K562 (cell line): ENCODE data around the gene MARK4. TPM values are rescaled to one million over a fixed set of nuclear protein-coding genes. Genes with fewer than 3 reads are reported as not detected.

ENCODE experiments used
- ATAC-seq: fragments of 200-7000 bp; cut with Tn5 transposase; 3 replicates; pipeline ENCODE4 v1.9.1; 2020; ENCODE audit warnings: moderate library complexity
- BruUV-seq: library from RNA; stranded (reverse); fragments of 400-500 nt; replicated peaks from 2 replicates; lab custom pipeline; 2021; lab: Mats Ljungman, UMichigan
- CTCF ChIA-PET: fragments of 300-600 bp; formaldehyde crosslinking; extraction: SDS; loops from one replicate; lab custom pipeline; 2021; ENCODE audit warnings: low intra/inter-chr PET ratio; lab: Yijun Ruan, JAX
- POLR2A ChIA-PET: fragments of 300-600, 350-650 bp; sonication (Branson Sonifier 250); formaldehyde crosslinking; extraction: SDS; loops from one replicate; lab custom pipeline; 2021; ENCODE audit warnings: antibody characterized with exemption, inconsistent platforms; lab: Yijun Ruan, JAX
- DNase-seq, 4 experiments: peaks; one replicate each; pipeline versions ENCODE4 v3.0.0 to v3.0.0-alpha.2; 2011 to 2018; ENCODE audit warnings: low spot score in 3 of 4, mixed read lengths in 3 of 4; ENCODE audit errors: extremely low read depth in 1 of 4
- FAIRE-seq: peaks from 2 replicates; lab custom pipeline; 2011; peaks lifted over from hg19 to GRCh38; lab: Jason Lieb, UNC
- H2AFZ ChIP-seq: 2 replicates; pipeline ENCODE4 v1.6.0; 2011; ENCODE audit warnings: low read depth, low read length, control low read depth, inconsistent platforms
- H3K27ac ChIP-seq: fragments of 200-600 bp; 3 replicates; pipeline ENCODE4 v1.8.0; 2011; ENCODE audit warnings: low read depth, mild to moderate bottlenecking, control low read depth, inconsistent platforms, low read length, moderate library complexity, mixed read lengths; ENCODE audit errors: extremely low read depth
- H3K27me3 ChIP-seq, 2 experiments: fragments of 300-600 bp in 1 of 2; 2 replicates in 1 of 2; 3 replicates in 1 of 2; pipeline versions ENCODE4 v1.6.0 to v1.8.0; 2011; ENCODE audit warnings: inconsistent platforms in 2 of 2, low read length in 2 of 2, mild to moderate bottlenecking in 1 of 2, mixed read lengths in 1 of 2, moderate library complexity in 1 of 2; ENCODE audit not compliant: control insufficient read depth in 2 of 2, insufficient read depth in 2 of 2
- H3K36me3 ChIP-seq: fragments of 300-600 bp; 3 replicates; pipeline ENCODE4 v1.8.0; 2011; ENCODE audit warnings: mild to moderate bottlenecking, low read length, inconsistent platforms; ENCODE audit not compliant: control insufficient read depth, insufficient read depth
- H3K4me1 ChIP-seq, 2 experiments: fragments of 200-600 bp in 1 of 2; replicated peaks in 1 of 2; 2 replicates in 1 of 2; 3 replicates in 1 of 2; pipeline versions ENCODE4 v1.5.1 to v1.8.0; 2011; ENCODE audit warnings: inconsistent platforms in 2 of 2, low read length in 2 of 2, mild to moderate bottlenecking in 1 of 2, mixed read lengths in 1 of 2, moderate library complexity in 1 of 2; ENCODE audit not compliant: control insufficient read depth in 2 of 2, insufficient read depth in 2 of 2
- H3K4me2 ChIP-seq: 2 replicates; pipeline ENCODE4 v1.6.1; 2011; ENCODE audit warnings: low read length, control low read depth, inconsistent platforms, mixed read lengths; ENCODE audit not compliant: insufficient read depth
- H3K4me3 ChIP-seq: fragments of 200-600 bp; sonication (generic), shearing (Covaris generic); 2 replicates; pipeline ENCODE4 v1.5.1; 2016; ENCODE audit warnings: control low read depth, inconsistent platforms
- H3K79me2 ChIP-seq: fragments of 200-600 bp; 3 replicates; pipeline ENCODE4 v1.8.0; 2011; ENCODE audit warnings: low read length, inconsistent platforms; ENCODE audit not compliant: control insufficient read depth, insufficient read depth
- H3K9ac ChIP-seq, 2 experiments: 2 replicates each; pipeline versions ENCODE4 v1.6.0 to v1.6.1; 2011; ENCODE audit warnings: low read depth in 2 of 2, low read length in 2 of 2, control low read depth in 1 of 2, inconsistent platforms in 1 of 2, mild to moderate bottlenecking in 1 of 2, mixed read lengths in 1 of 2; ENCODE audit not compliant: insufficient read depth in 1 of 2
- H3K9me1 ChIP-seq: one replicate; pipeline ENCODE4 v1.6.0; 2011; ENCODE audit warnings: inconsistent platforms, mild to moderate bottlenecking, low read length, moderate library complexity; ENCODE audit not compliant: control insufficient read depth, insufficient read depth
- H3K9me3 ChIP-seq: replicated peaks from 2 replicates; pipeline ENCODE4 v1.5.1; 2011; ENCODE audit warnings: low read depth, low read length, inconsistent platforms; ENCODE audit not compliant: control insufficient read depth, insufficient read depth
- H4K20me1 ChIP-seq: replicated peaks from 2 replicates; pipeline ENCODE4 v1.6.1; 2011; ENCODE audit warnings: low read length, inconsistent platforms, mixed read lengths; ENCODE audit not compliant: control insufficient read depth, insufficient read depth
- CBX3 ChIP-seq, 2 experiments: IDR thresholded peaks; 1 replicate in 1 of 2; 2 replicates in 1 of 2; pipeline ENCODE4 v1.6.1; 2012; ENCODE audit warnings: inconsistent platforms in 2 of 2, low read length in 2 of 2, borderline replicate concordance in 1 of 2, control low read depth in 1 of 2
- DACH1 ChIP-seq: fragments of 450-650 bp; IDR thresholded peaks from 2 replicates; pipeline ENCODE4 v1.6.1; 2018; ENCODE audit not compliant: partially characterized antibody
- HIVEP1 ChIP-seq: fragments of 250-450 bp; sonication (Bioruptor Pico); IDR thresholded peaks from 2 replicates; pipeline ENCODE4 v1.4.0; 2020; ENCODE audit warnings: mild to moderate bottlenecking
- ID3 ChIP-seq, 2 experiments: fragments of 250-450 bp in 1 of 2; fragments of 450-650 bp in 1 of 2; sonication (Bioruptor Pico) in 1 of 2; IDR thresholded peaks; 2 replicates each; pipeline versions ENCODE4 v1.6.1 to v1.8.0; 2016 to 2021; ENCODE audit warnings: mild to moderate bottlenecking in 2 of 2, moderate library complexity in 2 of 2, missing compliant biosample characterization in 1 of 2, missing genetic modification characterization in 1 of 2
- JUN ChIP-seq, 2 experiments: sonication (generic) in 1 of 2; formaldehyde crosslinking in 1 of 2; IDR thresholded peaks; 2 replicates each; pipeline versions ENCODE4 v1.6.1 to v1.8.0; 2012 to 2022; ENCODE audit warnings: borderline replicate concordance in 2 of 2, mild to moderate bottlenecking in 2 of 2, improper control_type of control experiment in 1 of 2, low read depth in 1 of 2, low read length in 1 of 2, missing genetic modification reagents in 1 of 2
- KDM1A ChIP-seq, 2 experiments: fragments of 450-650 bp; IDR thresholded peaks; 2 replicates each; pipeline ENCODE4 v1.6.1; 2016; ENCODE audit warnings: mild to moderate bottlenecking in 2 of 2
- MNT ChIP-seq, 2 experiments: fragments of 450-650 bp; conservative IDR thresholded peaks; 2 replicates each; pipeline ENCODE4 v1.6.1; 2017; ENCODE audit warnings: mild to moderate bottlenecking in 2 of 2, moderate library complexity in 2 of 2
- NCOA4 ChIP-seq: fragments of 450-650 bp; IDR thresholded peaks from 2 replicates; pipeline ENCODE4 v1.6.1; 2018; ENCODE audit warnings: mild to moderate bottlenecking; ENCODE audit not compliant: partially characterized antibody
- NFE2L1 ChIP-seq: fragments of 450-650 bp; IDR thresholded peaks from 2 replicates; pipeline ENCODE4 v1.6.1; 2016; ENCODE audit warnings: missing genetic modification characterization, low read depth, mild to moderate bottlenecking, missing compliant biosample characterization, moderate library complexity, borderline replicate concordance
- RBM25 ChIP-seq: fragments of 200-400 bp; formaldehyde crosslinking; IDR thresholded peaks from 2 replicates; pipeline ENCODE4 v1.6.1; 2018; ENCODE audit warnings: low read length, low read depth, moderate library complexity; ENCODE audit not compliant: severe bottlenecking
- SIN3B ChIP-seq: fragments of 450-650 bp; IDR thresholded peaks from 2 replicates; pipeline ENCODE4 v1.6.1; 2017; ENCODE audit warnings: low read depth, mild to moderate bottlenecking, moderate library complexity
- SMARCA5 ChIP-seq: fragments of 450-650 bp; IDR thresholded peaks from 2 replicates; pipeline ENCODE4 v1.6.1; 2016
- TCFL5 ChIP-seq: fragments of 250-450 bp; sonication (Bioruptor Pico); conservative IDR thresholded peaks from 2 replicates; pipeline ENCODE4 v1.6.1; 2021; ENCODE audit warnings: mild to moderate bottlenecking, moderate library complexity, matching md5 sums
- ZFP36 ChIP-seq: fragments of 150-350 bp; IDR thresholded peaks from 2 replicates; pipeline ENCODE4 v1.6.1; 2018; ENCODE audit warnings: low read length, low read depth; ENCODE audit not compliant: partially characterized antibody
- ZNF76 ChIP-seq: fragments of 250-450 bp; sonication (Bioruptor Pico); IDR thresholded peaks from 2 replicates; pipeline ENCODE4 v1.4.0; 2020; ENCODE audit warnings: mild to moderate bottlenecking, moderate library complexity, borderline replicate concordance
- whole genome bisulfite sequencing: fragments of 100-300 bp; shearing (Covaris generic); methylation state at CpG from one replicate; pipeline ENCODE4 v1.1.6; 2016; ENCODE audit warnings: low coverage, mixed read lengths; ENCODE audit not compliant: insufficient coverage; ENCODE audit errors: missing lambda C conversion rate; 5-methylcytosine and 5-hydroxymethylcytosine counted together
- in situ Hi-C: fragments of 300-500 bp; cut with MboI; formaldehyde crosslinking; loops from 4 replicates; pipeline ENCODE4 v1.15.0; 2018; ENCODE audit warnings: inconsistent platforms, mixed read lengths
- intact Hi-C: fragments of 100-400 bp; cut with micrococcal nuclease; formaldehyde crosslinking; loops from 2 replicates; pipeline ENCODE4 v1.14.2; 2022
- polyA plus RNA-seq, 8 experiments: library from polyadenylated mRNA; depleted of rRNA in 4 of 8; stranded (reverse) in 5 of 8; unstranded in 3 of 8; fragments of >200 nt; fragmentation: Nextera tagmentation in 2 of 8; fragmentation: Illumina TruSeq in 1 of 8; extraction: Ambion mirVana in 2 of 8; extraction: Trizol in 1 of 8; gene quantifications; 2 replicates each; pipeline versions ENCODE4 v1.2.1 to v1.2.3, GENCODE V29; 2011 to 2014; ENCODE audit warnings: inconsistent platforms in 1 of 8, missing spikeins in 1 of 8
- total RNA-seq, 7 experiments: library from RNA; depleted of rRNA in 6 of 7; stranded (reverse); fragments of >200 nt in 6 of 7; fragmentation: Illumina TruSeq in 2 of 7; extraction: Trizol in 2 of 7; gene quantifications; 2 replicates each; pipeline versions ENCODE4 v1.2.1 to v1.2.3, GENCODE V29; 2011 to 2021; ENCODE audit warnings: low replicate concordance in 1 of 7
- TF ChIP-seq, protein P1 (sequence below), 2 experiments: fragments of 450-650 bp; IDR thresholded peaks; 2 replicates each; pipeline ENCODE4 v1.6.1; 2016

MARK4 gene
- total and polyA plus RNA-seq, 9 of the 15 experiments (the other 6 are each of a cell fraction or from before 2014, with no cell fraction given): 0.52 to 29.4 (median 8.6) TPM

DNA sequence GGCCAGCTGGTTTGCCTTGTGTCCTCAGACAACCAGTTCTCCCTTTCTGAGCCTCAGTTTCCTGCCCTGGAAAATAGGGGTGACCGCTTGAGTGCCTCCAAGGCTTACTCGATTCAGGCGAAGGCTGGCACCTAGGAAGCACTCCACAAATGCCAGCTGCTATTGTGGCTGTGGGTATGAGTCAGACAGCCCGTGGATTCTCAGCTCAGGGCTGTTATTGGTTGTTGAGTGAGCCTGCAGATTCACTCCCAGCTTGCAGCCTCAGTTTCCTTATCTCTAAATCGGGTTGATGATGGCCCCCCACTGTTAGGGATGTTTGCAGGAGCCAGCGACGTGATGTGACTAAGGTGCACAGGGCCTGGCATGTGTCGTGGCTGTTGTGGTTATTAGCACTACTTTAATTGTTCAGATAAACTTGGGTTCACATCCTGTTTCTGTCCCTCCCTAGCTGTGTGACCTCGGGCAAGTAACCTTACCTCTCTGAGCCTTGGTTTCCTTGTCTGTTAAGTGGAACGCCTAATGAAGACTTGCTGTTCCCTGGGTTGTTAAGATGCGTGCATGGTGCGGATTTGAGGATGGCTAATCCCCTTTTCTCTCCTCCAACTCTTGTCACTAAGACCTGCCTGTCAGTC lies 2.4 kb downstream of the MARK4 start:
- ATAC-seq: no peak
- Histone ChIP-seq H3K9ac (no peak overlapping the region; a peak in 1 of 4 replicates), H4K20me1 (peaks cover 15% of the 10 kb centered on the region), H3K79me2 (peaks cover 41% of the 10 kb centered on the region), H3K36me3 (peaks cover 11% of the 10 kb centered on the region; the same call in 2 of the 3 replicates), H3K9me1 (no peaks in the 10 kb centered on the region), H3K4me1 (peaks cover 19 to 51% of the 10 kb centered on the region in 2 experiments), H3K4me3 (no peak overlapping the region), H3K9me3 (no peaks in the 10 kb centered on the region), H3K4me2 (no peak overlapping the region), H3K27me3 (no peaks in the 10 kb centered on the region), H2AFZ (no peak overlapping the region), H3K27ac (no peak overlapping the region)
- BruUV-seq: no TSS peak
- ChIA-PET POLR2A (interaction anchor here (0.5 to 1.4 kb wide), 3 partner anchors 8 to 29 kb away, joined by 3 to 4 read pairs (median 3); no protein-coding TSS in a partner anchor), CTCF (no interaction called here)
- DNase-seq: no peak
- FAIRE-seq: peak; percentile 35
- WGBS: 66% methylated on average over 12 of the region's 12 CpGs
- intact Hi-C loops (no loop called here), in situ Hi-C loops (no loop called here)
- TF ChIP-seq JUN (IDR thresholded peaks at IDR 0.05; ENCODE audit: borderline replicate concordance, low read depth, low read length) (no peak), JUN (CRISPR knock-in tag; IDR thresholded peaks at IDR 0.05; ENCODE audit: borderline replicate concordance) (0 out of 2 replicates have a peak, but pooled peaks have one; percentile 33), ID3 (CRISPR knock-in tag; IDR thresholded peaks at IDR 0.05) (no peak), ID3 (tag; IDR thresholded peaks at IDR 0.05) (0 out of 2 replicates have a peak, but pooled peaks have one; percentile 27), TCFL5 (CRISPR knock-in tag) (no peak), DACH1 (peak; percentile 16), ZNF76 (CRISPR knock-in tag) (no peak), NFE2L1 (tag) (no peak), KDM1A (IDR thresholded peaks at IDR 0.05) (peak; percentile 69 to 76), ZFP36 (peak; percentile 81), SMARCA5 (peak; percentile 67; the same call in 1 of the 2 replicates), SIN3B (no peak), HIVEP1 (CRISPR knock-in tag) (no peak), CBX3 (IDR thresholded peaks at IDR 0.05; ENCODE audit: borderline replicate concordance in 1 of 2, low read length in 2 of 2) (peak in 1 of 2 experiments; percentile 43; a peak in 1 of 3 replicates), RBM25 (peak; percentile 91), NCOA4 (peak; percentile 33), MNT (conservative IDR thresholded peaks at IDR 0.05) (0 out of 4 replicates have a peak, but pooled peaks of 1 of the 2 experiments have one; percentile 29)
- TF ChIP-seq, protein P1, sequence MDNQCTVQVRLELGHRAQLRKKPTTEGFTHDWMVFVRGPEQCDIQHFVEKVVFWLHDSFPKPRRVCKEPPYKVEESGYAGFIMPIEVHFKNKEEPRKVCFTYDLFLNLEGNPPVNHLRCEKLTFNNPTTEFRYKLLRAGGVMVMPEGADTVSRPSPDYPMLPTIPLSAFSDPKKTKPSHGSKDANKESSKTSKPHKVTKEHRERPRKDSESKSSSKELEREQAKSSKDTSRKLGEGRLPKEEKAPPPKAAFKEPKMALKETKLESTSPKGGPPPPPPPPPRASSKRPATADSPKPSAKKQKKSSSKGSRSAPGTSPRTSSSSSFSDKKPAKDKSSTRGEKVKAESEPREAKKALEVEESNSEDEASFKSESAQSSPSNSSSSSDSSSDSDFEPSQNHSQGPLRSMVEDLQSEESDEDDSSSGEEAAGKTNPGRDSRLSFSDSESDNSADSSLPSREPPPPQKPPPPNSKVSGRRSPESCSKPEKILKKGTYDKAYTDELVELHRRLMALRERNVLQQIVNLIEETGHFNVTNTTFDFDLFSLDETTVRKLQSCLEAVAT (IDR thresholded peaks at IDR 0.05): no peak
